Neural cell (in vitro differentiated cells): ENCODE measurements around the gene TRPC4AP. TPM values are rescaled to one million over a fixed set of nuclear protein-coding genes. Genes with fewer than 3 reads are reported as not detected.

Source experiments
- H2AFZ ChIP-seq: fragments of 200-600, 300-800 bp; sonication (generic), shearing (Covaris generic); 2 replicates; pipeline ENCODE4 v1.6.0; 2014; ENCODE audit warnings: low read depth, mild to moderate bottlenecking, antibody characterized with exemption, low read length, moderate library complexity
- H3F3A ChIP-seq: fragments of 200-600 bp; shearing (Covaris generic); 2 replicates; pipeline ENCODE4 v1.6.1; 2016; ENCODE audit warnings: mild to moderate bottlenecking, moderate library complexity, mixed read lengths, antibody characterized with exemption, low read length; ENCODE audit not compliant: insufficient read depth, poor library complexity, severe bottlenecking
- H3K27ac ChIP-seq: fragments of 200-600, 300-800 bp; sonication (generic), shearing (Covaris generic); 2 replicates; pipeline ENCODE4 v1.5.1; 2014; ENCODE audit warnings: mild to moderate bottlenecking, low read length, moderate library complexity
- H3K27me3 ChIP-seq: fragments of 300-800, 200-600 bp; sonication (generic), shearing (Covaris generic); 2 replicates; pipeline ENCODE4 v1.6.0; 2014; ENCODE audit warnings: mild to moderate bottlenecking, low read depth, low read length, moderate library complexity; ENCODE audit not compliant: insufficient read depth
- H3K36me3 ChIP-seq: fragments of 300-800, 200-600 bp; sonication (generic), shearing (Covaris generic); 2 replicates; pipeline ENCODE4 v1.5.1; 2014; ENCODE audit warnings: mild to moderate bottlenecking, antibody characterized with exemption, low read length, moderate library complexity; ENCODE audit not compliant: insufficient read depth
- H3K4me2 ChIP-seq: fragments of 300-800, 200-600 bp; sonication (generic), shearing (Covaris generic); 2 replicates; pipeline ENCODE4 v1.6.0; 2014; ENCODE audit warnings: mild to moderate bottlenecking, low read length
- H3K4me3 ChIP-seq: fragments of 300-800, 200-600 bp; sonication (generic), shearing (Covaris generic); 2 replicates; pipeline ENCODE4 v1.5.1; 2014; ENCODE audit warnings: mild to moderate bottlenecking, low read length, moderate library complexity
- H3K79me2 ChIP-seq: fragments of 200-600 bp; shearing (Covaris generic); replicated peaks from 2 replicates; pipeline ENCODE4 v1.6.0; 2014; ENCODE audit warnings: mild to moderate bottlenecking, low read length, moderate library complexity; ENCODE audit not compliant: insufficient read depth
- H3K9ac ChIP-seq: fragments of 300-800, 200-600 bp; sonication (generic), shearing (Covaris generic); 2 replicates; pipeline ENCODE4 v1.6.1; 2016; ENCODE audit warnings: mild to moderate bottlenecking, low read length, mixed read lengths
- H3K9me2 ChIP-seq: fragments of 200-600 bp; shearing (Covaris generic); 2 replicates; pipeline ENCODE4 v1.6.1; 2016; ENCODE audit warnings: mild to moderate bottlenecking, low read length, mixed read lengths; ENCODE audit not compliant: insufficient read depth
- H3K9me3 ChIP-seq: fragments of 200-600, 300-800 bp; sonication (generic), shearing (Covaris generic); 2 replicates; pipeline ENCODE4 v1.6.1; 2016; ENCODE audit warnings: mild to moderate bottlenecking, mixed run types, low read length, moderate library complexity, mixed read lengths
- H4K20me1 ChIP-seq: fragments of 200-600 bp; shearing (Covaris generic); 2 replicates; pipeline ENCODE4 v1.6.1; 2016; ENCODE audit warnings: mild to moderate bottlenecking, mixed run types; ENCODE audit not compliant: insufficient read depth
- CTCF ChIP-seq: fragments of 450-650 bp; IDR thresholded peaks from 2 replicates; pipeline ENCODE4 v1.5.1; 2014; ENCODE audit warnings: antibody characterized with exemption, mild to moderate bottlenecking, moderate library complexity; ENCODE audit not compliant: poor library complexity, severe bottlenecking
- EP300 ChIP-seq: fragments of 450-650 bp; conservative IDR thresholded peaks from 2 replicates; pipeline ENCODE4 v1.6.1; 2014; ENCODE audit warnings: antibody characterized with exemption, mild to moderate bottlenecking, moderate library complexity; ENCODE audit not compliant: poor library complexity, severe bottlenecking
- EZH2 ChIP-seq: fragments of 200-600, 300-800 bp; shearing (Covaris generic), sonication (generic); IDR thresholded peaks from 2 replicates; pipeline ENCODE4 v1.6.1; 2014; ENCODE audit warnings: antibody characterized with exemption, low read length, borderline replicate concordance, mild to moderate bottlenecking; ENCODE audit not compliant: insufficient read depth, poor library complexity, severe bottlenecking
- MXI1 ChIP-seq: fragments of 450-650 bp; conservative IDR thresholded peaks from 2 replicates; pipeline ENCODE4 v1.6.1; 2014; ENCODE audit warnings: antibody characterized with exemption, mild to moderate bottlenecking; ENCODE audit not compliant: poor library complexity, severe bottlenecking
- POLR2AphosphoS5 ChIP-seq: IDR thresholded peaks from 2 replicates; pipeline ENCODE4 v1.6.1; 2012
- RAD21 ChIP-seq: fragments of 450-650 bp; conservative IDR thresholded peaks from 2 replicates; pipeline ENCODE4 v1.6.1; 2014; ENCODE audit warnings: antibody characterized with exemption, mild to moderate bottlenecking, moderate library complexity
- REST ChIP-seq: IDR thresholded peaks from 2 replicates; pipeline ENCODE4 v1.6.1; 2012; ENCODE audit warnings: borderline replicate concordance
- SMC3 ChIP-seq: fragments of 450-650 bp; conservative IDR thresholded peaks from 2 replicates; pipeline ENCODE4 v1.6.1; 2014; ENCODE audit warnings: antibody characterized with exemption, mild to moderate bottlenecking, moderate library complexity; ENCODE audit not compliant: poor library complexity
- TAF1 ChIP-seq: IDR thresholded peaks from 2 replicates; pipeline ENCODE4 v1.6.1; 2012; ENCODE audit warnings: low read depth
- polyA plus RNA-seq: library from polyadenylated mRNA; depleted of rRNA; stranded (reverse); fragments of >200 nt; gene quantifications from 2 replicates; pipeline ENCODE4 v1.2.3, GENCODE V29; 2014

TRPC4AP gene
- polyA plus RNA-seq, 1 donor from 2014 or later, result 85.9 TPM

- Histone ChIP-seq H3K27me3 (no peaks in the 10 kb centered on the region), H3K36me3 (no peaks in the 10 kb centered on the region), H3K4me2 (no peak overlapping the region), H4K20me1 (no peaks in the 10 kb centered on the region), H3K79me2 (no peaks in the 10 kb centered on the region), H3K4me3 (no peak overlapping the region), H3K9me2 (no peaks in the 10 kb centered on the region), H3F3A (no peaks in the 10 kb centered on the region), H3K9ac (no peak overlapping the region), H2AFZ (no peak overlapping the region), H3K27ac (no peak overlapping the region), H3K9me3 (no peaks in the 10 kb centered on the region)
- TF ChIP-seq TAF1, result no peak
- TF ChIP-seq SMC3, result no peak
Measured at GRCh38 chr20:34970846-34971560, 121.6 kb downstream of the TRPC4AP start.

GRCh38 chr20:34970193-34970840 is 122.3 kb downstream of the TRPC4AP start:
- Histone ChIP-seq H2AFZ (no peak overlapping the region), H3K27ac (no peak overlapping the region), H3K4me2 (no peak overlapping the region)

More at GRCh38 chr20:34970193-34970840, 122.3 kb downstream of the TRPC4AP start:
- no peak overlapping the region for H3K9ac ChIP-seq
- no peak for TF ChIP-seq EZH2
- no peak for TF ChIP-seq POLR2AphosphoS5
- no peak for TF ChIP-seq SMC3
- no peak for TF ChIP-seq CTCF
- TF ChIP-seq TAF1, result no peak
- TF ChIP-seq EP300, result no peak
- TF ChIP-seq MXI1, result no peak
- no peak for TF ChIP-seq REST
- no peak for TF ChIP-seq RAD21
- no peaks in the 10 kb centered on the region for H3K9me2 ChIP-seq
- H3K79me2 ChIP-seq, result no peaks in the 10 kb centered on the region
- H3F3A ChIP-seq, result no peaks in the 10 kb centered on the region
- no peaks in the 10 kb centered on the region for H3K9me3 ChIP-seq
- no peaks in the 10 kb centered on the region for H3K27me3 ChIP-seq
- H4K20me1 ChIP-seq, result no peaks in the 10 kb centered on the region
- no peaks in the 10 kb centered on the region for H3K36me3 ChIP-seq
- H3K4me3 ChIP-seq, result no peak overlapping the region
